ENCODE data around the gene TTYH1. TPM values are rescaled to one million over a fixed set of nuclear protein-coding genes. Genes with fewer than 3 reads are reported as not detected.
A peak's percentile ranks its signal among the peaks of the same experiment; 100 is the strongest.

TTYH1 gene
- polyA plus RNA-seq, 2 of the 4 experiments (the other 2 are of a cell fraction): 0.15 to 0.31 TPM

DNA sequence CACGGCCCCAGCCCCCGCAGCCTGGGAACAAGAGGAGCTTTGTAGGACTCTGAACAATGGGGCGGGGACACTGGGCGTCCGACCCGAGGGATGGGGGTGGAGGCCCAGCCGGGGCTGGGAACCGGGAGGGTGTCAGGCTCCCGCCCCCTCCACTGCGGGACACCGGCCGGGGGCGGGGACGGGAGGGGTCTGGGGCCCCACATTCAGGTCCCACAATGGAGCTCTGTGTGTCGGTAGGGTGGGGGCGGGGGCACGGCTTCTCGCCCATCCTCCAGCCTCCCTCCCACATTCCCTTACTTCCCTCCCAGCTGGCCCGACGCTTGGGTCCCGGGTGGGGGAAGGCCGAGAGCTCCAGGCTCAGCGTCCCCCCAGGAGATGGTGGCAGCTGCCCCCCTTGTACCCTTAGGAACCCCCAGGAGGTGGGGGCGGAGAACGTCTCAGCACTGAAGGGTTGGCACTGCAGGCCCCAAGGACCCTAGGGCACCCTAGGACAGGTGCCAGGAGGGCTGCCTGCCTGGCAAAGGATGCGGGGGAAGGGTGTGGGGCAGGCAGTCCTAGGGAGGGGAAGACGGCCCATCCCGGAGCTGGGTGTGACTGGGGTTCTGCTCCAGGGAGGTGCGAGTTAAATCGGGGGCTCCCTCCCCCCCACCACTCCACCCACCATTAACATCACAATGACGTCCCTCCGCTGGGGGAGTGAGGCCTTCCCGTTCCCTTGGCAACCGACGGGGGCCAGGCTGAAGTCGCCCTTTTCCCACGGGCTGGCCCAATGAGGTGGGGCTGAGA, 5.3 kb downstream of the TTYH1 start:
- ChIA-PET POLR2A (interaction anchor here (0.6 kb wide), 1 partner anchor 10 kb away, joined by 3 read pairs; no protein-coding TSS in a partner anchor), CTCF (interaction anchor here (1.2 to 4.2 kb wide), 6 partner anchors 10 to 252 kb away, joined by 3 to 23 read pairs (median 6); no protein-coding TSS in a partner anchor)
- H3K9me3 ChIP-seq: no peaks in the 10 kb centered on the region
- DNase-seq (ENCODE audit: low read depth in 1 of 2, low spot score in 1 of 2): peak in 1 of 2 experiments; percentile 63
- no peak for TF ChIP-seq HEYL (CRISPR knock-in tag; IDR thresholded peaks at IDR 0.05)
- no peak for TF ChIP-seq SREBF2 (IDR thresholded peaks at IDR 0.05)
- no peak for TF ChIP-seq RAD21 (conservative IDR thresholded peaks at IDR 0.05 in 1 of 2, IDR thresholded peaks at IDR 0.05 in 1 of 2)
- no peak for TF ChIP-seq HOXB5 (CRISPR knock-in tag; IDR thresholded peaks at IDR 0.05)
- no peak for TF ChIP-seq BCL3 (IDR thresholded peaks at IDR 0.05)
- TF ChIP-seq, protein P1, sequence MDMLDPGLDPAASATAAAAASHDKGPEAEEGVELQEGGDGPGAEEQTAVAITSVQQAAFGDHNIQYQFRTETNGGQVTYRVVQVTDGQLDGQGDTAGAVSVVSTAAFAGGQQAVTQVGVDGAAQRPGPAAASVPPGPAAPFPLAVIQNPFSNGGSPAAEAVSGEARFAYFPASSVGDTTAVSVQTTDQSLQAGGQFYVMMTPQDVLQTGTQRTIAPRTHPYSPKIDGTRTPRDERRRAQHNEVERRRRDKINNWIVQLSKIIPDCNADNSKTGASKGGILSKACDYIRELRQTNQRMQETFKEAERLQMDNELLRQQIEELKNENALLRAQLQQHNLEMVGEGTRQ (IDR thresholded peaks at IDR 0.05): no peak
- no peak for TF ChIP-seq ESRRA (IDR thresholded peaks at IDR 0.05; ENCODE audit: borderline replicate concordance, low read length)
- ATAC-seq: peak in 1 of 2 experiments; percentile 37; a peak in 3 of 6 replicates
- WGBS (ENCODE audit: missing lambda C conversion rate): 22% methylated on average over 24 of the region's 37 CpGs
- H3K27ac ChIP-seq: peak overlapping the region; percentile 11 to 72; a peak in 4 of 6 replicates
- no peak overlapping the region for H3K4me3 ChIP-seq
- FAIRE-seq: no peak
- H3K4me1 ChIP-seq: peaks cover 19% of the 10 kb centered on the region; the same call in 2 of the 3 replicates
- peak overlapping the region; percentile 72 for H3K4me2 ChIP-seq

GRCh38 chr19:54421169-54421516, 5.9 kb downstream of the TTYH1 start:
- Histone ChIP-seq H3K4me2 (peak overlapping the region; percentile 72; the same call in 2 of the 3 replicates), H3K4me3 (no peak overlapping the region), H3K27ac (no peak overlapping the region), H3K4me1 (peaks cover 15% of the 10 kb centered on the region; the same call in 2 of the 3 replicates), H3K9me3 (no peaks in the 10 kb centered on the region)
- ChIA-PET CTCF (interaction anchor here (1.9 to 4.2 kb wide), 4 partner anchors 10 to 30 kb away, joined by 4 to 23 read pairs (median 10); no protein-coding TSS in a partner anchor), POLR2A (interaction anchor here (0.6 kb wide), 1 partner anchor 10 kb away, joined by 3 read pairs; no protein-coding TSS in a partner anchor)
- 60% methylated on average over 7 of the region's 9 CpGs for WGBS (ENCODE audit: missing lambda C conversion rate)
- no peak for TF ChIP-seq POLR2AphosphoS2 (conservative IDR thresholded peaks at IDR 0.05; ENCODE audit: low read length)
- no peak for TF ChIP-seq NPAS2 (CRISPR knock-in tag; IDR thresholded peaks at IDR 0.05; ENCODE audit: borderline replicate concordance)
- TF ChIP-seq FOSB (CRISPR knock-in tag; IDR thresholded peaks at IDR 0.05): no peak
- no peak for TF ChIP-seq RARB (CRISPR knock-in tag; IDR thresholded peaks at IDR 0.05)
- no peak for TF ChIP-seq CHD2 (IDR thresholded peaks at IDR 0.05; ENCODE audit: low read length, partially characterized antibody)
- no peak for TF ChIP-seq MAZ (IDR thresholded peaks at IDR 0.05; ENCODE audit: borderline replicate concordance, low read depth, low read length)
- no peak for TF ChIP-seq ESRRA (IDR thresholded peaks at IDR 0.05; ENCODE audit: borderline replicate concordance, low read length)
- no peak for TF ChIP-seq RAD21 (conservative IDR thresholded peaks at IDR 0.05 in 1 of 2, IDR thresholded peaks at IDR 0.05 in 1 of 2)
- TF ChIP-seq CBX8 (IDR thresholded peaks at IDR 0.05): no peak
- TF ChIP-seq EHF (CRISPR knock-in tag; IDR thresholded peaks at IDR 0.05): no peak
- TF ChIP-seq CEBPB (IDR thresholded peaks at IDR 0.05): no peak
- no peak for TF ChIP-seq HOXB13 (CRISPR knock-in tag; IDR thresholded peaks at IDR 0.05; ENCODE audit: low read depth)
- TF ChIP-seq HES2 (IDR thresholded peaks at IDR 0.05): no peak
- TF ChIP-seq, protein P2, sequence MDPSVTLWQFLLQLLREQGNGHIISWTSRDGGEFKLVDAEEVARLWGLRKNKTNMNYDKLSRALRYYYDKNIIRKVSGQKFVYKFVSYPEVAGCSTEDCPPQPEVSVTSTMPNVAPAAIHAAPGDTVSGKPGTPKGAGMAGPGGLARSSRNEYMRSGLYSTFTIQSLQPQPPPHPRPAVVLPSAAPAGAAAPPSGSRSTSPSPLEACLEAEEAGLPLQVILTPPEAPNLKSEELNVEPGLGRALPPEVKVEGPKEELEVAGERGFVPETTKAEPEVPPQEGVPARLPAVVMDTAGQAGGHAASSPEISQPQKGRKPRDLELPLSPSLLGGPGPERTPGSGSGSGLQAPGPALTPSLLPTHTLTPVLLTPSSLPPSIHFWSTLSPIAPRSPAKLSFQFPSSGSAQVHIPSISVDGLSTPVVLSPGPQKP (IDR thresholded peaks at IDR 0.05; ENCODE audit: low read depth, low read length): no peak
- ATAC-seq (no peak), FAIRE-seq (no peak), DNase-seq (ENCODE audit: low read depth in 1 of 2, low spot score in 1 of 2) (no peak)
